HCT116 (cell line): ENCODE measurements around the gene EXOC6B. TPM values are rescaled to one million over a fixed set of nuclear protein-coding genes. Genes with fewer than 3 reads are reported as not detected.

ENCODE experiments used
- ATAC-seq: fragments of 200-7000 bp; cut with Tn5 transposase; 2 replicates; pipeline ENCODE4 v1.9.1; 2020; ENCODE audit warnings: mild to moderate bottlenecking, moderate library complexity
- BruUV-seq: library from RNA; stranded (reverse); fragments of 400-500 nt; replicated peaks from 2 replicates; lab custom pipeline; 2021; lab: Mats Ljungman, UMichigan
- CTCF ChIA-PET: fragments of 300-600 bp; sonication (Branson Sonifier 250); formaldehyde crosslinking; loops from one replicate; lab custom pipeline; 2021; ENCODE audit warnings: antibody characterized with exemption; lab: Charles Lee
- POLR2A ChIA-PET: fragments of 300-600, 350-600 bp; sonication (Branson Sonifier 250); formaldehyde crosslinking; loops from one replicate; lab custom pipeline; 2021; ENCODE audit warnings: antibody characterized with exemption; lab: Charles Lee
- RAD21 ChIA-PET, 2 experiments: fragments of 300-600 bp; sonication (Branson Sonifier 250); formaldehyde crosslinking; loops; one replicate each; lab custom pipeline; 2023; ENCODE audit warnings: low total read pairs in 2 of 2; ENCODE audit not compliant: uncharacterized antibody in 2 of 2, unreplicated experiment in 2 of 2, low non-redundant PET in 1 of 2; lab: Charles Lee
- DNase-seq: peaks from one replicate; pipeline ENCODE4 v3.0.0-alpha.2; 2010; ENCODE audit warnings: low read depth, low spot score
- H2AFZ ChIP-seq: fragments of 200-600 bp; shearing (Covaris generic), sonication (generic); 2 replicates; pipeline ENCODE4 v1.6.1; 2017; ENCODE audit warnings: low read depth, mixed run types, mixed read lengths, antibody characterized with exemption, low read length; ENCODE audit not compliant: poor library complexity, severe bottlenecking
- H3K27ac ChIP-seq: 2 replicates; pipeline ENCODE4 v1.5.1; 2012; ENCODE audit warnings: low read depth, low read length
- H3K27me3 ChIP-seq: fragments of 200-600 bp; sonication (generic); 2 replicates; pipeline ENCODE4 v1.6.1; 2016; ENCODE audit warnings: mixed run types, low read length, mixed read lengths; ENCODE audit not compliant: insufficient read depth
- H3K36me3 ChIP-seq, 2 experiments: fragments of 200-500 bp in 1 of 2; fragments of 200-600 bp in 1 of 2; sonication (Bioruptor generic) in 1 of 2; sonication (generic) in 1 of 2; 2 replicates each; pipeline versions ENCODE4 v1.5.1 to v1.6.1; 2014 to 2016; ENCODE audit warnings: low read length in 2 of 2, inconsistent platforms in 1 of 2, mixed read lengths in 1 of 2, mixed run types in 1 of 2; ENCODE audit not compliant: insufficient read depth in 2 of 2, control insufficient read depth in 1 of 2
- H3K4me1 ChIP-seq, 2 experiments: fragments of 200-600 bp in 1 of 2; sonication (generic) in 1 of 2; 2 replicates each; pipeline versions ENCODE4 v1.5.1 to v1.6.1; 2012 to 2017; ENCODE audit warnings: low read length in 2 of 2, inconsistent platforms in 1 of 2, mild to moderate bottlenecking in 1 of 2, mixed read lengths in 1 of 2, mixed run types in 1 of 2, moderate library complexity in 1 of 2; ENCODE audit not compliant: insufficient read depth in 2 of 2, control insufficient read depth in 1 of 2
- H3K4me2 ChIP-seq: fragments of 200-600 bp; sonication (generic); 2 replicates; pipeline ENCODE4 v1.6.1; 2017; ENCODE audit warnings: mixed run types, low read length, mixed read lengths
- H3K4me3 ChIP-seq, 2 experiments: fragments of 200-600 bp in 1 of 2; sonication (generic) in 1 of 2; replicated peaks in 1 of 2; 2 replicates each; pipeline ENCODE4 v1.5.1; 2011 to 2016; ENCODE audit warnings: low read length in 2 of 2, control low read depth in 1 of 2, low read depth in 1 of 2, mild to moderate bottlenecking in 1 of 2, mixed read lengths in 1 of 2, mixed run types in 1 of 2
- H3K79me2 ChIP-seq: fragments of 200-600 bp; sonication (generic); 2 replicates; pipeline ENCODE4 v1.6.1; 2017; ENCODE audit warnings: mild to moderate bottlenecking, mixed run types, low read length, moderate library complexity, mixed read lengths; ENCODE audit not compliant: insufficient read depth
- H3K9ac ChIP-seq: fragments of 200-600 bp; sonication (generic); 2 replicates; pipeline ENCODE4 v1.6.1; 2016; ENCODE audit warnings: low read length, mixed read lengths
- H3K9me2 ChIP-seq: fragments of 200-600 bp; sonication (generic), shearing (Covaris generic); 2 replicates; pipeline ENCODE4 v1.6.1; 2017; ENCODE audit warnings: mixed run types, mild to moderate bottlenecking, moderate library complexity; ENCODE audit not compliant: insufficient read depth
- H3K9me3 ChIP-seq, 2 experiments: fragments of 200-500 bp in 1 of 2; fragments of 200-600 bp in 1 of 2; sonication (Bioruptor generic) in 1 of 2; sonication (generic) in 1 of 2; 2 replicates each; pipeline ENCODE4 v1.6.1; 2014 to 2017; ENCODE audit warnings: low read length in 2 of 2, mixed read lengths in 2 of 2, inconsistent platforms in 1 of 2, low read depth in 1 of 2, mild to moderate bottlenecking in 1 of 2, mixed run types in 1 of 2, moderate library complexity in 1 of 2; ENCODE audit not compliant: control insufficient read depth in 1 of 2, insufficient read depth in 1 of 2
- H4K20me1 ChIP-seq: fragments of 200-600 bp; sonication (generic), shearing (Covaris generic); 2 replicates; pipeline ENCODE4 v1.6.1; 2017; ENCODE audit warnings: mixed run types, mild to moderate bottlenecking, moderate library complexity; ENCODE audit not compliant: insufficient read depth
- ATF3 ChIP-seq: IDR thresholded peaks from 2 replicates; pipeline ENCODE4 v1.6.1; 2012
- ELF1 ChIP-seq: IDR thresholded peaks from 2 replicates; pipeline ENCODE4 v1.6.1; 2012; ENCODE audit warnings: low read depth, borderline replicate concordance
- JUND ChIP-seq: IDR thresholded peaks from 2 replicates; pipeline ENCODE4 v1.6.1; 2012
- MAX ChIP-seq: IDR thresholded peaks from 2 replicates; pipeline ENCODE4 v1.6.1; 2012
- POLR2AphosphoS5 ChIP-seq: IDR thresholded peaks from 2 replicates; pipeline ENCODE4 v1.6.1; 2011; ENCODE audit warnings: mild to moderate bottlenecking, low read depth, low read length, moderate library complexity
- REST ChIP-seq: IDR thresholded peaks from 2 replicates; pipeline ENCODE4 v1.6.1; 2012; ENCODE audit warnings: low read depth
- SIN3A ChIP-seq: IDR thresholded peaks from 2 replicates; pipeline ENCODE4 v1.6.1; 2012; ENCODE audit warnings: low read depth
- ZBTB33 ChIP-seq: IDR thresholded peaks from 2 replicates; pipeline ENCODE4 v1.6.1; 2011; ENCODE audit warnings: mild to moderate bottlenecking, low read length, moderate library complexity; ENCODE audit not compliant: insufficient replicate concordance; ENCODE audit errors: extremely low read depth
- ZFX ChIP-seq: fragments of 450-650 bp; IDR thresholded peaks from 2 replicates; pipeline ENCODE4 v1.6.1; 2017
- ZNF274 ChIP-seq: fragments of 200-500 bp; sonication (Bioruptor generic); IDR thresholded peaks from 2 replicates; pipeline ENCODE4 v1.6.1; 2014; ENCODE audit warnings: mild to moderate bottlenecking, low read depth, low read length, inconsistent platforms
- intact Hi-C: fragments of 100-400 bp; cut with micrococcal nuclease; formaldehyde crosslinking; loops from 2 replicates; pipeline ENCODE4 v1.10.0; 2022
- total RNA-seq: library from RNA; stranded (reverse); gene quantifications from one replicate; pipeline ENCODE4 v1.2.1, GENCODE V29; 2021; ENCODE audit not compliant: unreplicated experiment

The EXOC6B gene
- total RNA-seq, 1 experiment from 2014 or later = 25.4 TPM

GRCh38 chr2:72572501-72572900, 253.3 kb downstream of the EXOC6B start:
- H3K36me3 ChIP-seq = no peaks in the 10 kb centered on the region
- no peak overlapping the region for H3K9ac ChIP-seq
- BruUV-seq = no TSS peak
- ChIA-PET CTCF (no interaction called here), POLR2A (no interaction called here), RAD21 (no interaction called here)
- H3K9me2 ChIP-seq = no peaks in the 10 kb centered on the region
- H3K4me3 ChIP-seq = no peak overlapping the region
- H2AFZ ChIP-seq = no peak overlapping the region
- DNase-seq = no peak
- intact Hi-C loops = no loop called here
- no peaks in the 10 kb centered on the region for H4K20me1 ChIP-seq
- no peaks in the 10 kb centered on the region for H3K79me2 ChIP-seq
- H3K4me2 ChIP-seq = no peak overlapping the region
- H3K9me3 ChIP-seq = no peaks in the 10 kb centered on the region
- TF ChIP-seq ZNF274 (no peak), JUND (no peak), REST (no peak), POLR2AphosphoS5 (no peak), SIN3A (no peak), ZBTB33 (no peak), MAX (no peak), ZFX (no peak), ATF3 (no peak), ELF1 (no peak)
- TF ChIP-seq, all 23 proteins: peak for 0
- Histone ChIP-seq H3K4me1 (no peaks in the 10 kb centered on the region), H3K27me3 (no peaks in the 10 kb centered on the region), H3K27ac (no peak overlapping the region)
- ATAC-seq = no peak
